Stimulated activated CD4-positive, alpha-beta T cell treated with anti-CD3 and anti-CD28 coated beads, Interleukin-2, amount 100 ng/mL, for 24 hours (primary cell): ENCODE data around the gene CLEC11A.

ENCODE experiments used
- DNase-seq, 2 donors: peaks; one replicate each; pipeline ENCODE4 v3.0.0-alpha.2; 2020

The CLEC11A gene

GRCh38 chr19:50723069-50723468 is at the start of gene CLEC11A:
Gene CLEC11A (plus strand): TSS chr19:50723364. CDS start chr19:50723526, 162 bp downstream.
- no peak for DNase-seq

- DNase-seq: no peak
These were observed 46.5 kb upstream of the CLEC11A start for GRCh38 chr19:50676625-50677197.

GRCh38 chr19:50677636-50678035 is 45.5 kb upstream of the CLEC11A start:
- no peak for DNase-seq

- DNase-seq: no peak
These were observed 44.8 kb upstream of the CLEC11A start for GRCh38 chr19:50678323-50678722.

GRCh38 chr19:50679177-50680125 is 43.7 kb upstream of the CLEC11A start:
- DNase-seq: peak; percentile 77 to 85

GRCh38 chr19:50686310-50687032 is 36.7 kb upstream of the CLEC11A start:
- DNase-seq: no peak

- DNase-seq: no peak
These were observed 34.4 kb upstream of the CLEC11A start for GRCh38 chr19:50688766-50689165.

GRCh38 chr19:50690439-50690838 is 32.7 kb upstream of the CLEC11A start:
- DNase-seq: no peak

- no peak for DNase-seq
These were observed 29.8 kb upstream of the CLEC11A start for GRCh38 chr19:50693064-50693975.

GRCh38 chr19:50694815-50695145 is 28.4 kb upstream of the CLEC11A start:
- DNase-seq: no peak

GRCh38 chr19:50695251-50696093 is 27.7 kb upstream of the CLEC11A start:
- peak in 1 of 2 donors; percentile 48 for DNase-seq

GRCh38 chr19:50696094-50696483 is 27.1 kb upstream of the CLEC11A start:
- no peak for DNase-seq

- DNase-seq: no peak
These were observed 25.6 kb upstream of the CLEC11A start for GRCh38 chr19:50697414-50698124.

- no peak for DNase-seq
These were observed 21.7 kb upstream of the CLEC11A start for GRCh38 chr19:50701367-50701985.

- DNase-seq: no peak
These were observed 20.9 kb upstream of the CLEC11A start for GRCh38 chr19:50702158-50702870.

- no peak for DNase-seq
These were observed 20.0 kb upstream of the CLEC11A start for GRCh38 chr19:50702871-50703829.

GRCh38 chr19:50703915-50704796 is 19.0 kb upstream of the CLEC11A start:
- DNase-seq: no peak
